ENCODE measurements around the gene MYH9.

GRCh38 chr22:36291831-36292740 lies 95.7 kb downstream of the MYH9 start:
- TF ChIP-seq CTCF (IDR thresholded peaks at IDR 0.05) (no peak), POLR2A (IDR thresholded peaks at IDR 0.05) (no peak), POLR2AphosphoS5 (IDR thresholded peaks at IDR 0.05) (no peak)
